Stimulated activated CD8-positive, alpha-beta memory T cell treated with anti-CD3 and anti-CD28 coated beads, Interleukin-4, amount 100 ng/mL, for 24 hours (primary cell): ENCODE data around the gene C8A.

Experiments
- DNase-seq: peaks from one replicate; pipeline ENCODE4 v3.0.0-alpha.2; 2020; ENCODE audit warnings: low read depth

C8A gene

DNA sequence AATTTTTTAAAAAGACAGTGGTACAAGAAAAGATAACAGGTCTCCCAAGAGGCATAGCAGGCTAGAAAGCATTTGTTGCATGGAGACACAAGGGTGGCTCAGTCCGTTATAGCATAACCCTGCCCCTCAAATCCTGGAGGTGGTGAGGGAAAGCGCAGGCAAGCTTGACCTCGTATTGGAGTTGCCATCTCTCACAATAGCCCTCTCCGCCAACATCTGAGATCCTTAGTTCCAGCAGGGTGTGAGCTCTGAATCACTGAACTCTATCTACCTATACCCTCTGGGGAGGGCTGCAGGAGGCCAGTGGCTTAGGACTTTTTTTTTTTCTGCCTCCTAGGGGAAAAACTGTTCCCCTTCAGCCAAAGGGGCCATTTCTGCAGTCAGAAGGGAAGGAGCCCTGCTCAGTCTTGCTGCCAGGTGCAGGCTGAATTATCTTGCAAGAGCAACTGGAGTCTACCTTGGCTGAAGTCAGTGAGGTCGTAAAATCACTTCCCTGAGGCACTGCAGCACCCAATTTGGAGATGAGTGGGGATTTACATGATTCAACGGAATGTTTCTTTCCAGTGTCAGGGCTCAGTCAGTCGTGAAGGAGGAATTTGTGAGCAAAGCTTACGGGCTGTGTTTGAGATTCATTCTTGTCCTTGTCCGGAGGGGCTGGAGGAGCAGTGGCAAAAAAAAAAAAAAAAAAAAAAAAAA, 17.2 kb upstream of the C8A start:
- DNase-seq = no peak

DNA sequence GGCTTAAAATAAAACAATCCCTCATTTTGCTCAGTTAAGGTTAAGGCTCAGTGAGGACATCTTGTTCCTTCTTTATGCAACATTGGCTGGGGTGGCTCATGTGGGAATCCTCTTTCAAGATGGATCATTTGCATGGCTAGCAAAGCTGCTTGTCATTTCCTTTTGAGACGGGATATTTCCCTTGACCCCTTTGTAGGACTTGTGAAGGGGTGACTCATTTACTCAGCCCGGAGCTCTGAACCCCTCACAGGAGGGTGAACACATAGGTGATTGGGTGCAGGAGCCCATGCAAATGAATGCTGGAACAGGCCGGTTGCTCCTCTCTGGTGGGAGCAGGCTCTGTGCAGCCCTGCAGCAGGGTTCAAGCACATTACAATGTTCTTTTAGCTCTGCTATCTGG, 15.8 kb upstream of the C8A start:
- no peak for DNase-seq

DNA sequence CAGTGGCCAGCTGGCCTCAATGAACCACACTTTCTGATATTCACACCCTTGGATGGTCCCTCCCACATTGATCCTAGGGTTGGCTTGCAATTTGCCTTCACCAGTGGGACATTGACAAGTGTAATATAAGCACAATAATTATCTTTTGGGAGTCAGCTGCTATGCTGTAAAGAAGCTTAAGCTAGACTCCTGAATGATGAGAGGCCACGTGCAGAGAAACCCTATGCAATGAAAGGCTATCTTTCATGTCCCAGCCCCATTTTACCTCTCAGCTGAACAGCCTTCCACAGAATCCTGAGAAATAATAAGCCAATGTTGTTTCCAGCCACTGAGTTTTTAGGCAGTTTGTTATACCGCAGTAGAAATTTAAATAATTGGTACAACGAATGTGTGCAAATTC, 11.1 kb upstream of the C8A start:
- DNase-seq = no peak

DNA sequence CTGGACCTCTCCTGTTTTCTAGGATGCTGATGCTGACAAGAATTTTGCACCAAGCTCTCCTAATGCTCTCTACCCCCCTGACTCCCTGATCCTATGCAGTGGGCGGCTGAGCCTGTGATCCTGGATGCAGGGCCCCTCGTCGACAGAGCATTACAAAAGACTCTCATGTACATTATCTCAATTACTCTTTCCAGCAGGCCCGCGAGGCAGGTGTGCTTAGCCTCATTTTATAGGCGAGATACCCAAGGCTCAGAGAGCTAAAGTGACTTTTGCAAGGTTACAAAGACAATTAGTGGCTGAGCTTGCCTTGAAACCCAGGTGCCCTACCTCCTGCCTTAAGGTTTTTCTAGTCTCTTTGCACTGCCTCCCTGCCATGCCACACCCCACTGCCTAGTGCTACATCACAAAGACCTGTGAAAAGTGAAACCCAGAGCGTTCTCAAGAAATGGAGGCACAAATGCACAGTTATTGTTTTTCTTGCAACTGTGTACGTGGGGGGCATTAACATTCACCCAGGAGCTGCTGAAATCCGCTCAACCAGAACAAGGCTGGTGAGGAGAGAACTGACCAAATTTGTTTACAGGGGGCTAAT, 10.0 kb upstream of the C8A start:
- no peak for DNase-seq

DNA sequence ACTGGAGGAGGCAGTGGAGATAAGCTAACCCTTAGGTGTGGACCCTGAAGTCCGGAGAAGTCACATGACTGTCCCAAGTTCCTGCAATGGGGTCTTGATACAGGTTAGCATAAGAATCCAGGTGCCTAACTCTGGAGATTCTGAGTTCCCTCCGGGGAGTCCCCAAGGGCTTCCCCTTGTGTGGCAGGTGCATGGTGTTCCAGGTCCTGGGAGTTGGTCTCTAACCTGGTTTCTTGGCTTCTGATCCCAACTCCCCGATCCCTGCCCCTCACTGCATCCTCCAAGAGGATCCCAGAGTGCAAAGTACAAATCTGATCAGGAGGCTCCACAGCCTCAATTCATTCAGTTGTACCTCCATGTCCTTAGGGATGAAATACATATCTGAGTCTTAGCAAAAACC, 9.3 kb upstream of the C8A start:
- no peak for DNase-seq

DNA sequence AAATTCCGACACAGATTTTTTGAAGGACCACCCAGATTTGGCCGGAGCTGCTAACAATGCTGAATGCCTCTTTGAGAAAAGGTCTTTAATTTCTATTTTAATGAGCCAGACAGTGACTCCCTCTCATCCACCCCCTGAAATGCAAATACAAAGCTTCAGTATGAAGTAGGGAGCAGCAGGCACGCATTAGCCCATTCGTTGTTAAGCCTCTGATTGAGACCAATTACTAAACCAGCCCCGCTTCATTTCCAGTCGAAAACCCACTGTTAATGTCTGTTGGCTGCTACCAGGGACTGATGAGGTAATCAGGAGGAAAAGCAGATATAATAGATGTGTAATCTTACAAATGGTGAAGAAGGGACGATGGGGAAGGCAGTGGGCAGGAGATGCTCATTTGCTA, 4.8 kb upstream of the C8A start:
- DNase-seq = no peak

DNA sequence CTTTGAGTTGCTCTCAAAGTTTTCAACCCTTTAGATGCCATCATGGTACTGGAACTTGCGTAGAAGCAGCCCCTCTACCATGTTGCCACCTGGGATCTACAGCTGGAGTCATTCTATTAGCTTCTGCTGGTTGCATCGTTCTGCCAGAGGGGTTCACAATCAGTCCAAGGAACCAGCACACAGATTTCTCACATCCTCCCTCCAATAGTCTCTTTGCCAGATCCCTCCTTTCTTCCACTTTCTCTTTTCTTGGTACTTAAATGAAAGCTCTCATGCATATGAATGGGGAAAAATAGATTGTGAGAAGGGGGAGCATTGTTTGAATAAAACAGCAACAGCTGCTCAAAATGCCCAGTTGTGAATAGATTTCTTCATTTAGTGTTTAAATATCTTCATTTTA, 4.2 kb upstream of the C8A start:
- DNase-seq = no peak

DNA sequence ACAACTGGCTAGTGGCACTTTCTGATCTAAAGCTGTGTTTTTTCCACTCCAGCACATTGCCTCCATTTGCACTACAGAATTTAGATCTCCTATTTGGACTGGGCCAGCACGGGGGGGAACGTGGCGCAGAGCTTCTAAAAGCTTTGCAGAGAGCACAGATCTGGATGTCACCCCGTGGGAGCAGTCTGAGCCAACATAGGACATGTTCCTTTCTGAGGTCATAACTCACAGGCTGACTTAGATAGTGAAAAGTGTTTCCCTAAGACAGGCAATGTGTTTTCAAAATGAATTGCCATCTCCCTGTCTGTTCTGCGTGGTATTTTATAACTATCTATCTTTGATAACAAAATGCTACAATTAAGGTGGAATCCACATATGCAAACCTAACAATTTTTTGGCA, 3.7 kb upstream of the C8A start:
- no peak for DNase-seq

DNA sequence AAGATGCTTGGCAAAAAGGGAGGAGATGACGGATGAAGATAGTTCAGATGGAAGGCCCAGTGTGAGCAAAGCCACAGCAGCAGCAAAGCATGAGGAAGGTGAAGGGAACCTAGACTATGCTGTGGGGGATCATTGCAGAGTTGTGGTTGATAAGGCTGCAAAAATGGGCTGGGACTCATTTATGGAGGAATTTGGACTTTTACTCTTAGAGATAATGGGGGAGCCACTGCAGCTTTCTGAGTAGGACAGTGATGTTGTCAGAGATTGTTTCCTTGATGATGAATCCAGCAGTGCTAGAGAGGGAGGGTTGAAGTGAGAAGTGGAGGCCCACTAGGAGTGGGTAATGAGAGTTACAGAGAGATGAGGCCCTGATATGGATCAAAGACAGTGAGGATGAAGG, 2.1 kb upstream of the C8A start:
- no peak for DNase-seq

DNA sequence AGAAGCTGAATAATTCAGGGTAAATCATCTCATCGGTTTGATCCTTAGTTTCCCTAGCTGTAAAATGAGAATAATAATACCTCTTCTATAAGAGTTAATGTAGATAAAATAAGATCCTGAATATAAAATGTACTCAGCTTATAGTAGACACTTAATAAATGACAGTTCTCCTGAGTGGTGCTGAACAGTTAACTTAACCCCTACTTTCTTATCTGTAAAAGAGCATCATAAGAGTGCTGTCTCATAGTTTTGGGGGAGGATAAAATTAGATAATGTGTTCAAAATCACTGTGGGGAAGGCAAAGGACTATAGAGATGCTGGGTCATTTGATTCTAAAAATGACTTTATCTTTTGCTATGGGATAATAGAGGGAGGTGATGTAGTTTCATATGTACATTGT, 593 bp downstream of the C8A start:
- no peak for DNase-seq

DNA sequence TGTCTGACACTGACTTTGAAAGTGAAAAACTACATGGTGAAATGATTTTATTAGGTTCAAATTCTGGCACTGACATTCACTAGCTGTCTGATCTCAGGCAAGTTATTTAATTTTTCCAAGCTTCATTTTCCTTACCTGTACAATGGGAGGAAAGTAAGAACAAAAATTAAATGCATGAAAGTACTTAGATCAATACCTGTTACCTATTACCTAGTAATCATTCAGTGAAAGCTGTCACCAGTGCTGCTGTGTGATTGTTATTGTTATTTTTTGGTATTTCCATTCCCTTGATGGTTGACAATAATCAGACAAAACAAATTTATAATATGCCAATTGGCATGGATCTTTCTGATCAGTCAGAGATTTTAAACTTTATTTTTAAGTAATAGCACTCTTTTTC, 1.6 kb downstream of the C8A start:
- no peak for DNase-seq

DNA sequence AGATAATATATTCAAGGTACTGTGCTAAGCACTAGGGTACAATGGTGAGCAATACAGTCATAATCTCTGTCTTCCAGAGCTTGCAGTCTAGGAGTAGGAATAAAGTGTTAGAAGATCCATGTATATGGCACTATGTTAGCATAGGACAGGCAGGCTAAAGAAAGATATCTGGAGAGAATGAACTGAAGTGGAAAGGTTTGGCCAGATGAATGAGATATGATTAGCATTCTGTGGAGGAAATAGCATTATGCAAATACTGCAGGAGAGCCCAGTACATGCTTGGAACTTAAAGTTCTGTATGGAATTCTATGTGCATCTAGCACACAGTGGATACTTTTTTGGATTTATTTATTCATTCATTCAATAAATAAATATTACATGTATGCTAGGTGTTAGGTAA, 4.7 kb downstream of the C8A start:
- no peak for DNase-seq

DNA sequence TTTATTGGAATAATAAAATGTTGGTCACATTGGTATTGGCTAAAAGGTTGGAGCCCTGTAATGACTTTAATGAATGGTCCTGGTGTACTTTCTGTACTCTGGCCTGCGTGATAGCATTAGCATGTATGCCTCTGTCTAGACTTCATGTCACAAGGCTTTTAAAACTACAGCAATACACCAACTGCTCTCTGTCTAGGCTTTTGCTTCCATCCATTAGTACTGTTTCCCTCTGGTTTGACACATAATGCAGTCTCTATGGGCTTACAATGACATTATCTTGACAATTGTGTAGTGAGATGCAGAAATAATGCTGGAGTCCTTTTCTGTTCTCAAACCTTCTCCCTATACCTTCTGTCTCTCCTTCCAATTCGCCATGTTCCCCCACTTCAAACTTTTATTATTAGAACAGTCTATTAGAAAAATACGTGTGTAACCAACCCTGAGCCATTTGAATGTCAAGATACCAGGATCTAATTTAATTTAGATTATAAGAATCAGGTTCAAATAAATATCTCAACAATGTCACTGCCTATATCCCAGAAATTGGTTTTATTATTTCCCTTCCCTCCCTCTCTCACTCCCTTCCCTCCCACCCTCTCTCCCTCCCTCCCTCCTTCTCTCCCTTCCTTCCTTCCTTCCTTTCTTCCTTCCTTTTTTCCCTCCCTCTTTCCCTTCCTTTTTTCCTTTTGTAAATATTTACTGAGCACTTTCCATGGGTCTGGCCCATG, 8.8 kb downstream of the C8A start:
- DNase-seq = no peak

DNA sequence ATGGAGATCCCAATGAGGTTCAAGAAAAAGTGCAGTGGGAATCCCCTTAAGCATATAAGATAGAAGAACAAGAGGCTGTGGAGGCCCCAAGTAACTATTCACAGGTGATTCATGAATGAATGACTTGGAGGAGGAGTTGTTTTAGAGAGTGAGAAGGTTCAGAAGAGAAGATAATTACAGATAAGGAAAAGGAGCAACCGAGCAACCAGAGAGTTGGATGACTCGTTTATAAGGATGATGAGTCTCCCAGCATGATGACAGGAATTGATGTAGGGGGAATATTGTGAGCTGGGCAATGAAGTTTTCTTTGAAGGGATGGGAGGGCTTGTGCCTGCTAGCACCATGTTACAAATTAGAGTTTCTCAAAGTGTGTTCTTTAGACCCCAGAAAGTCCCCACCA, 9.8 kb downstream of the C8A start:
- no peak for DNase-seq

DNA sequence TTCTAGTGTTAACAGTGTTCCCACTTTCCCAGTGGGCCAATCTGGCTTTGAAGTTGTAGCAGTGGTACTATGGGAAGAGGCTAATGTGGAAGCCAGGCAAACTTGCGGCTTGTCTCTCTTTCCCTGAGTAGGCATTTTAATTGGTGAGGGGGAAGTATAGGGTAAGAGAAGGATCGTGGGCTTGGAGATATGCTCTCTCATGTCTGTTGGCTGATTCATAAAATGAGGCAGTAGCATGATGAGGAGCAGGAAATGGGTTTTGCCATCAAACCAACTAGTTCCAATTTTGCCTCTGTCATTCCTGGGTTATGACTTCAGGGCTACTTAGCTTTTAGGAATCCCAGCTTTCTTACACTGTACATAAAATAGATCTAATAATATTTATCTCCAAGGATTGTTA, 12.1 kb downstream of the C8A start:
- DNase-seq = no peak

DNA sequence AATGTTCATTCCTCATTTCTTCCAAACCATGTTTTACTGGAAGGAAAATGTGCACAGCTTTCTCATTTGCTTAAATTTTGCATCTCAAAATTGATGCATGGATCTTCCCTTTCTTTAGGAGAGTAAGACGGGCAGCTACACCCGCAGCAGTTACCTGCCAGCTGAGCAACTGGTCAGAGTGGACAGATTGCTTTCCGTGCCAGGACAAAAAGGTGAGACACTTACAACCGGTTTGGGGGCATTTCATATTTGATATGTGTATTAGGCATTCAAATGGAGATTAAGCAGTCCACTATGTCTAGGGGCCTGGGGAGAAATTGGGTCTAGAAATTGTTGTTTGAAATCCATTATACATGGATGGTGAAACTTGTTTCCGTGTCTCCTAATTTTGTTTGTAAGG, 12.9 kb downstream of the C8A start:
- DNase-seq = no peak

DNA sequence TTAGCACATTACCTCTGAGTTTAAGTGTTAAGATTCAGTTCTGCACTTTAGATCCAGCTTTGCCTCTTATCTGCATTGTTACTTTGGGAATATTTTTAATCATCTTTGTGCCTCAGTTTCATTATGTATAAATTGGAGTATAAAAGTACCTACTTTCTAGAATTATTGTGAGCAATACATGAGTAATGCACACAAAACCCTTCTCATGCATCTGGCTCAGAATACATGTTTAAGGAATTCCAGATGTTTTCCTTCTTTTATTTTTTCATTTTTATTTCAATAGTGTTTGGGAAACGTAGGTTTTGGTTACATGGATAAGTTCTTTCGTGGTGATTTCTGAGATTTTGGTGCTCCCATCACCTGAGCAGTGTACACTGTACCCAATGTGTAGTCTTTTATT, 14.2 kb downstream of the C8A start:
- DNase-seq = no peak

DNA sequence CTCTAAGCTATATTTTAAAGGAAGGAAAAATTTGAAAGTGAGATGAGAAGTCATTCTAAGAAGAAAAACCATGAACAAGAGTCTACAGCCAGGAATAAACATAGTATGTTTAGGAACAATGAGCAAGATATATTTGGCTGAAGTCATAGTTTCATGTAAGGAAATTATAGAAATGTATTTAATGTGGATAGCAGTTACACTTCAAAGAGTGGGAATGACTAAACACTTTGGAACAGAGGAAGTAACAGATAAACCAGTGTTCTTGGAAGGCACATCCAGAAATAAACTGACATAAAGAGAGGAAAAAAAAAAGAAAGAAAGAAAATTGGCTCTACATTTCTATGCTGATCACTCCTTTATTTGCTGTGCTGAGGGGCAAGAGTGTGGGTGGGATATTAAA, 18.0 kb downstream of the C8A start:
- DNase-seq = no peak

DNA sequence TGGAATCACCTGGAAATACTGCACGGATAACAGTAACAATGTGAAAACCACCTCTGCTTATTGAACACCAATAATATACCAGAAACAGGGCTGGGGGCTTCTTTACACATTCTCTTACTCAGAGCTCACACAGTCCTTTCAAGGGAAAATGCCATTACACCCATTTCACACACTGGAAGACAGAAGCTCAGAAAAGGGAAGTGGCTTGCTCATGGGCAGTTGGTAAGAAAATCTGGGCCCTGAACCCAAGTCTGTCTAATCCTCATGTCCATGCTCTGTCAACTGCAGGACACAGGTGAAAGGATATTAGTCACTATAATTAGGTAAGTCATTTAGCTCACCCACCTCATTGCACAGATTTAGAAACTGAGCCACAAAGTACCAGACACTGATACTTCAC, 18.6 kb downstream of the C8A start:
- DNase-seq = no peak

DNA sequence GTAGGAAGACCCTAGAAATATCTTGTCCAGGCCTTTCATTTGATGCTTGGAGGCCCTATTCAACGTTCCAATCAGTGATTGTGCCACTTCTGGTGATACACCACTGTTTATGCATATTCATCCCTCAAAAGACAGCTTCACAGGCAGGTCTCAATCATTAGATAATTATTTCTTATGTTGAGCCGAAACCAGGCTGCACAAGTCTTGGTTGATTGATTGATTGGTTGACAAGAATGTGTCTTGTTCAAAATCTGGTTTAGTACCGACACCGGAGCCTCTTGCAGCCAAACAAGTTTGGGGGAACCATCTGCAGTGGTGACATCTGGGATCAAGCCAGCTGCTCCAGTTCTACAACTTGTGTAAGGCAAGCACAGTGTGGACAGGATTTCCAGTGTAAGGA, 20.1 kb downstream of the C8A start:
- DNase-seq = no peak

DNA sequence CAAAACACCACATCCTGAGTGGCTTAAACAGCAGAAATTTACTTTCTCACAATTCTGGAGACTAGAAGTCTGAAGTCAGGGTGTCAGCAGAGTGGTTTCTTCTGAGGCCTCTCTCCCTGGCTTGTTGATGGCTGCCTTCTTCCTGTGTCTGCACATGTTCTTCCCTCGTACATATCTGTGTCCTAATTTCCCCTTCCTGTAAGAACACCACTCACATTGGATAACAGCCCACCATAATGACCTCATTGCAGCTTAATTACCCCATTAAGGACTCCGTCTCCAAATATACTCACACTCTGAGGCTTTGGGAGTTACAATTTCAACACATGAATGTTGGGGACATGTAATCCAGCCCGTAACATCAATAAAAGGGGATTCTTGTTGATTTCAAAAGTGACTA, 23.4 kb downstream of the C8A start:
- DNase-seq = no peak

DNA sequence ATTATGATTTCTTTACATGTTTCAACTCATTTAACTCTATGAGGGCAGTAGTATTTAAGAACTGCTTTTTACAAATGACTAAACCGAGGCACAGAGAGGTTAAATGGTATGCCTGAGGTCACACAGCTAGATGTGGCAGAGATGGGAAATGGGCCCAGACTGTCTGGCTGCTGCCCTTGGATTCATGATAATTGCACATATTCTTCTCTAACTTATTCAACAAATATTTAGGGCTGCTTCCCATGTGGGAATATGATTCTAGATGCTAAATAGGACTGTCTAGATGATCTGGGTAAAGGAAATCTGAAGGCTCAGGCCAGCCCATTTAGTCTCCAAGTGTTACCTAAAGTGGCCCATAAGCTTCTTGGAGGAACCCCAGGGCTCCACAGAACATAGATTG, 26.2 kb downstream of the C8A start:
- no peak for DNase-seq

DNA sequence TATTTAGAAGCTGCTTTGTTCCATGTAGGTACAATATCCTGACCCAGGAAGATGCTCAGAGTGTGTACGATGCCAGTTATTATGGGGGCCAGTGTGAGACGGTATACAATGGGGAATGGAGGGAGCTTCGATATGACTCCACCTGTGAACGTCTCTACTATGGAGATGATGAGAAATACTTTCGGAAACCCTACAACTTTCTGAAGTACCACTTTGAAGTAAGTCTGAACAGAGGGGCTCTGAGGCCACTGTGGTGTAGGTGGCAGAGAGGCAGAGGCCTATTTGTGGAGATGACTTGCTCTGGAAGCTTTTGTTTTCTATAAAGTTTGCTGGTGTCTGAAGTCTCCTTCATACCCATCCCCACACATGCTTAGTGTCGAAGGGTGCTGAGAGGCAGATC, 26.8 kb downstream of the C8A start:
- DNase-seq = no peak

DNA sequence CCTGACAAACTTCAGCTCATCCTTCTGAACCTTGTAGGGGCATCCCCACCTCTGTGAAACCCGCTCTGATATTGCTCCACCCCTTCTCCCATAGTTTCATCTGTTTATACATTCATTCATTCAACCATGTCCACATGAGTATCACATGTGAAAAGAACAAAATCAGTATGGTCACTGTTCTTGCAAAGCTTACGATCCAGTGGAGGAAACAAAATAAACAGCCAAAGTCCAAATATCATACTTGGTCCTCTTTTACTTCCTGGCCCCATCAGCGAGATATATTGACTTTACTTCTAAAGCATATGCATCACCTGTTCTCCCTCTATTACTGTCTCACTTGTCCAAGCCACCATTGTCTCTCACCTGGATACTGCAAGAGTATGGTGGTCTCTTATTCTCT, 35.6 kb downstream of the C8A start:
- no peak for DNase-seq
